GM21423 (cell line): ENCODE data around the gene SECTM1.
"Not testable (repeated sequence)": the region's sequence is repeated elsewhere in the genome, so short reads cannot be mapped to it uniquely, and the experiment has no call there.

ENCODE experiments used
- ATAC-seq: cut with Tn5 transposase; IDR thresholded peaks from one replicate; pipeline ENCODE4 v1.9.1; 2021; ENCODE audit warnings: mild to moderate bottlenecking, moderate library complexity; ENCODE audit not compliant: unreplicated experiment

Gene SECTM1

GRCh38 chr17:82349287-82349701 is 15.7 kb upstream of the SECTM1 start:
- ATAC-seq, result no peak

- ATAC-seq, result no peak
These were observed 15.3 kb upstream of the SECTM1 start for GRCh38 chr17:82348866-82349265.

GRCh38 chr17:82348434-82348833 is 14.9 kb upstream of the SECTM1 start:
- no peak for ATAC-seq

GRCh38 chr17:82347994-82348393 is 14.4 kb upstream of the SECTM1 start:
- not testable (repeated sequence) for ATAC-seq

- ATAC-seq, result no peak
These were observed 13.1 kb upstream of the SECTM1 start for GRCh38 chr17:82346342-82347300.

- ATAC-seq, result no peak
These were observed 11.8 kb upstream of the SECTM1 start for GRCh38 chr17:82345151-82345976.

- ATAC-seq, result no peak
These were observed 10.8 kb upstream of the SECTM1 start for GRCh38 chr17:82344175-82344907.

GRCh38 chr17:82343560-82343959 is 10.0 kb upstream of the SECTM1 start:
- no peak for ATAC-seq

- no peak for ATAC-seq
These were observed 9.0 kb upstream of the SECTM1 start for GRCh38 chr17:82342361-82343079.

GRCh38 chr17:82339634-82340580 is 6.3 kb upstream of the SECTM1 start:
- no peak for ATAC-seq

- no peak for ATAC-seq
These were observed 5.5 kb upstream of the SECTM1 start for GRCh38 chr17:82338858-82339633.

- ATAC-seq, result no peak
These were observed 1.2 kb upstream of the SECTM1 start for GRCh38 chr17:82334622-82335394.

- ATAC-seq, result no peak
These were observed 647 bp upstream of the SECTM1 start for GRCh38 chr17:82334204-82334621.

- ATAC-seq, result no peak
These were observed 792 bp downstream of the SECTM1 start for GRCh38 chr17:82332669-82333278.

- ATAC-seq, result no peak
These were observed 2.1 kb downstream of the SECTM1 start for GRCh38 chr17:82331345-82331939.

- no peak for ATAC-seq
These were observed 3.0 kb downstream of the SECTM1 start for GRCh38 chr17:82330322-82331239.
